Activated CD4-positive, alpha-beta memory T cell treated with anti-CD3 and anti-CD28 coated beads, Interleukin-2, amount 10 ng/mL, durations not matched to agents 7 days and 5 days (primary cell): ENCODE results near the gene EFHC2. TPM values are rescaled to one million over a fixed set of nuclear protein-coding genes. Genes with fewer than 3 reads are reported as not detected.
"Not testable (repeated sequence)": the region's sequence is repeated elsewhere in the genome, so short reads cannot be mapped to it uniquely, and the experiment has no call there.

Source experiments
- CTCF ChIA-PET: fragments of 350-600 bp; sonication (Branson Sonifier 250); formaldehyde crosslinking; loops from one replicate; lab custom pipeline; 2021; ENCODE audit warnings: antibody characterized with exemption, inconsistent platforms; lab: Charles Lee
- POLR2A ChIA-PET: fragments of 350-600 bp; sonication (Branson Sonifier 250); formaldehyde crosslinking; loops from one replicate; lab custom pipeline; 2021; ENCODE audit warnings: antibody characterized with exemption; lab: Charles Lee
- DNase-seq: peaks from one replicate; pipeline ENCODE4 v3.0.0-alpha.2; 2020
- H3K27ac Mint-ChIP-seq: one replicate; pipeline ENCODE4 v1.8.0; 2021; ENCODE audit warnings: mild to moderate bottlenecking, mixed read lengths
- H3K27me3 Mint-ChIP-seq: one replicate; pipeline ENCODE4 v1.8.0; 2021; ENCODE audit warnings: mixed read lengths
- H3K36me3 Mint-ChIP-seq: one replicate; pipeline ENCODE4 v1.8.0; 2021; ENCODE audit warnings: low read depth, mixed read lengths
- H3K4me1 Mint-ChIP-seq: one replicate; pipeline ENCODE4 v1.8.0; 2021; ENCODE audit warnings: mixed read lengths
- H3K4me3 Mint-ChIP-seq: one replicate; pipeline ENCODE4 v1.8.0; 2021; ENCODE audit warnings: mild to moderate bottlenecking, mixed read lengths
- H3K9me3 Mint-ChIP-seq: one replicate; pipeline ENCODE4 v1.8.0; 2021; ENCODE audit warnings: mixed read lengths
- total RNA-seq, 2 experiments: library from RNA; stranded (reverse); gene quantifications; one replicate each; pipeline ENCODE4 v1.2.3, GENCODE V29; 2021

The EFHC2 gene
- total RNA-seq, 2 experiments from 2014 or later, result 0.63 TPM

DNA sequence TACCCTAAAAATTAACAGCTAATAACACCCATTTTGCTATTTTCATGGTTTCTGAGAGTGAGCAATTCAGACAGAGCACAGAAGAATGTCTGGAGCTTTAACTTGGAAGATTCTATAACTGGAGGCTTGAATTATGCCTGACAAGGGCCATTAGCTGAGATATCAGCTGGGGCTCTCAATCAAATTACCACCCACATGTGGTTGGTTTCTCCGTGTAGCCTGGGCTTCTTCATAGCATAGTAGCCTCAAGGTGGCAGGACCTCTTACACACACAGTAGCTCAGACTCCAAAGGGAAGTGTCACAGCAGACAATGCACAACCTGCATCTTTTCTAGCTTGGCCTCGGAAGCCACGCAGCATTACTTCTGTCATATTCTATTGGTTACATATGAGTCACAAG is 127.3 kb downstream of the EFHC2 start:
- ChIA-PET POLR2A (no interaction called here), CTCF (no interaction called here)
- DNase-seq, result no peak
- Mint-ChIP-seq H3K4me1 (no peaks in the 10 kb centered on the region), H3K27me3 (no peaks in the 10 kb centered on the region), H3K36me3 (no peaks in the 10 kb centered on the region), H3K4me3 (no peak overlapping the region), H3K27ac (no peak overlapping the region), H3K9me3 (no peaks in the 10 kb centered on the region)

DNA sequence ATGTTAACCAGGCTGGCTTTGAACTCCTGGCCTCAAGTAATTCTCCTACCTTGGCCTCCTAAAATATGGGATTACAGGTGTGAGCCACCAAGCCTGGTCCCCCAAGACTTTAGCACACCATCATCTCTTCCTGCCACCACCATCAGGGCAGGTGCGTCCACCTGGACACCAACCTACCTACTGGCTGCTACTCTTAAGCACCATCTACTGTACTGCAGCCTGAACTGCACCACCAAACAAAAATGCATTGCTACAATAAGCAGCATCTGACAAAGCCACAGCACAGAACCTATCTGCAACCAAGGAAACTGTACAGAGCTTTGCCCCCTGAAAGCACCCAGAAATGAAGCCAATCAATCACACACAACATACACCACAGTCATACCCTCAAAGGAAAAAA is 139.7 kb downstream of the EFHC2 start:
- POLR2A ChIA-PET, result no interaction called here

DNA sequence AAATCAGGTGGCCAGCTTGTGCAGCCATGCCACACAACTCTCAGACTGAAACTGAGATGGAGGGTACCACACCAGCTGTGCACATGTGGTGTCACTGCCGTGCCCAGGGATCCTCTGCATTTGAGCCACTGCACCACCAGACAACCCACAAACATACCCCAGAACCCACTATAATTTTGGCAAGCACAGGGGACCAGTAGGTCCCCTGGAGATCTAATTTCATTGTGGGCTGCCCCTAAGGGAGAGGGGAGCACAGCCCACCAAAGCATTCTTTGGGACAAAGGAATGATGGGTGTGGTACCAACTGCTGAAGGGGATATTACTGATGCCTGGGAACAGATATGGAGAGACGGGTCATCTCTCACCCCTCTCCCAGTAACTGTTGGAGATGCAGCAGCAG is 140.9 kb downstream of the EFHC2 start:
- CTCF ChIA-PET, result no interaction called here
- no peaks in the 10 kb centered on the region for H3K27me3 Mint-ChIP-seq
- no peaks in the 10 kb centered on the region for H3K36me3 Mint-ChIP-seq
- no peaks in the 10 kb centered on the region for H3K4me1 Mint-ChIP-seq
- no peak for DNase-seq
- H3K4me3 Mint-ChIP-seq, result no peak overlapping the region
- H3K9me3 Mint-ChIP-seq, result no peaks in the 10 kb centered on the region
- POLR2A ChIA-PET, result no interaction called here
- H3K27ac Mint-ChIP-seq, result no peak overlapping the region

More for the DNA sequence above, 139.7 kb downstream of the EFHC2 start:
- Mint-ChIP-seq H3K27me3 (no peaks in the 10 kb centered on the region), H3K4me3 (no peak overlapping the region), H3K9me3 (no peaks in the 10 kb centered on the region), H3K27ac (no peak overlapping the region), H3K36me3 (no peaks in the 10 kb centered on the region), H3K4me1 (no peaks in the 10 kb centered on the region)
- DNase-seq, result no peak
- CTCF ChIA-PET, result no interaction called here

DNA sequence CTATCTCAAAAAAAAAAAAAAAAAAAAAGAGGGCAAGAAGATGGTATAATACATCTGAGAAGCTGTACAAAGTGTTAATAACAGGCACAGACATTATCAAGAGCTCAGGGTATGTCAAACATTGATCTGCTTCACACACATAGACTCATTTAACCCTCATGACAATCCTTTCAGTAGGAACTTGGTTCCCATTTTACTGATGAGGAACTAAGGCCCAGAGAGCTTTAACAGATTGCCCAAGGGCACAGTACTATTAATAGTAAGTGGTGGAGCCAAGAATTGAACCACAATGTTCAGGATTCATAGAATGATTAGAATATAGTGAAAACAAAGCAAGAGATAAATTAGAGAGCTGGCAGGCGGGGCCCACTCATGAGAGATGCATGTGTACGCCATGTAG is 154.4 kb downstream of the EFHC2 start:
- Mint-ChIP-seq H3K4me1 (no peaks in the 10 kb centered on the region), H3K36me3 (no peaks in the 10 kb centered on the region), H3K27me3 (no peaks in the 10 kb centered on the region), H3K27ac (no peak overlapping the region), H3K9me3 (no peaks in the 10 kb centered on the region), H3K4me3 (no peak overlapping the region)
- no peak for DNase-seq
- ChIA-PET POLR2A (no interaction called here), CTCF (no interaction called here)

DNA sequence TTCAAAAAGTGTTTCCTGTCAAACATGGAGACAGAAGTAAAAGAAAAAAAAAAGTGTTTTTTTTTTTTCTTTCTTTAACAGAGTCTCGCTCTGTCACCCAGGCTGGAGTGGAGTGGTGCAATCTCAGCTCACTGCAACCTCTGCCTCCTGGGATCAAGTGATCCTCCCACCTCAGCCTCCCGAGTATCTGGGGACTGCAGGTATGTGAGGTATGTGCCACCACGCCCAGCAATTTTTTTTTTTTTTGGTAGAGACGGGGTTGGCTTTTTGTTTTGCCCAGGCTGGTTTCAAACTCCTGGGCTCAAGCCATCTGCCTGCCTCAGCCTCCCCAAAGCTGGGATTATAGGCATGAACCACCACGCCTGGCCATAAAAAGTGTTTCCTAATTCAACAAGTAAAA is 155.6 kb downstream of the EFHC2 start:
- CTCF ChIA-PET, H3K27me3 Mint-ChIP-seq, POLR2A ChIA-PET: not testable (repeated sequence)

DNA sequence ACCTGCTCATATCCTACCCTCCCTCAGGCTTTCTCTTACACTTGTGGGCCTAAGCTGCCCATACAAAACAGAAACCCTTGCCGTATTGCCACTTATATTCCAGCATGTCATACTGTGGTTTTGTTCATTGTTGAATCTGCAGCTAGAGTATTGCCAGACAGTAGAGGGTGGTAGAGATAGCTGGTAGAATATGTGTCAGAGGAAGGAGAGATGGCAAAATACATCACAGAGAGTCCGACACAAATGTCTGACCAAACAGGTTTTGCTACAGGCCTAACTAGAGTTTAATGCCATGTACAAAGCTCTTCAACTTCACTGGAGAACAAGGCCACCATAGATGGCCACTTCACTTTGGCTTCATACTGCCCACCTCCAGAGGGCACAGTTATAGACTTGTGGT is 160.1 kb downstream of the EFHC2 start:
- H3K4me1 Mint-ChIP-seq, result no peaks in the 10 kb centered on the region
- no peak overlapping the region for H3K27ac Mint-ChIP-seq
- no peak for DNase-seq
- ChIA-PET POLR2A (no interaction called here), CTCF (no interaction called here)
- H3K9me3 Mint-ChIP-seq, result no peaks in the 10 kb centered on the region
- H3K27me3 Mint-ChIP-seq, result no peaks in the 10 kb centered on the region
- H3K4me3 Mint-ChIP-seq, result no peak overlapping the region
- H3K36me3 Mint-ChIP-seq, result no peaks in the 10 kb centered on the region

More for the DNA sequence above, 155.6 kb downstream of the EFHC2 start:
- DNase-seq, H3K4me3 Mint-ChIP-seq, H3K36me3 Mint-ChIP-seq, H3K4me1 Mint-ChIP-seq, H3K9me3 Mint-ChIP-seq, H3K27ac Mint-ChIP-seq: not testable (repeated sequence)

DNA sequence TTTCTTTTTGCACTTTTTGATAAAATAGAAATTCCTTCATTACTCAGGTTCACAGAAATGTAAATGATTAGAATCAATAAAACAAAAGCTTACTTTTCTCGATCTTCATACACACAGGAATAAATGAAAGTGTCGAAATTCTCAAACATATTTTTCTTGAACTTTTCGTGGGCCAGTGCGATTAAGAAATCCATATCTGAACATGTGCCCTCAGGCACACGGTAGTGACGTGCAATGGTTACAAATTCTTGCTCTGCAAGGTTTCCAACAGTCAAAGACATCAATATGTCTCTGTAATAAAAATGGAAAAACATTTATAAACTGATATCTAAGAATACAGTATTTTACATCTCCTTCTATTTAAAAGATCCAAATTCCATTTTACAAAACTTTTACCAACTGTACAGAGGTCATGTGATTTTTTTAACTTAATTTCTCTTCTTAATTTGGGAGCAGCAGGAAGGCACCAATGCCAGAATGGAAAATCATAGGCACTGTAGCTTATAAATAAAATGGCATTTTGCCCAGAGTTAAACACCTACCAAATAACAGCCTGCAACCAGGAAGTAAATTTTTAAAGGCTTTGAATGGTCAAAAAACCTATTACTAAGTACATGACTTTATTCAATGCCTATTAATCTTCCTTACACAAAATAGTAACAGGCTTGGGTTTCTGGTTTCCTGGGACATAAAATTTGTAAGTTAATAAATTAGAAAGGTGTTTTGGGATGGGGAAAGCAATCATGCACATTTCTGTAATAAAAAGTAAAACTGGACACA is 165.0 kb downstream of the EFHC2 start:
- ChIA-PET POLR2A (no interaction called here), CTCF (no interaction called here)
- Mint-ChIP-seq H3K36me3 (no peaks in the 10 kb centered on the region), H3K27ac (no peak overlapping the region), H3K9me3 (peaks cover 2% of the 10 kb centered on the region), H3K4me3 (no peak overlapping the region), H3K4me1 (no peaks in the 10 kb centered on the region), H3K27me3 (no peaks in the 10 kb centered on the region)
- DNase-seq, result no peak

DNA sequence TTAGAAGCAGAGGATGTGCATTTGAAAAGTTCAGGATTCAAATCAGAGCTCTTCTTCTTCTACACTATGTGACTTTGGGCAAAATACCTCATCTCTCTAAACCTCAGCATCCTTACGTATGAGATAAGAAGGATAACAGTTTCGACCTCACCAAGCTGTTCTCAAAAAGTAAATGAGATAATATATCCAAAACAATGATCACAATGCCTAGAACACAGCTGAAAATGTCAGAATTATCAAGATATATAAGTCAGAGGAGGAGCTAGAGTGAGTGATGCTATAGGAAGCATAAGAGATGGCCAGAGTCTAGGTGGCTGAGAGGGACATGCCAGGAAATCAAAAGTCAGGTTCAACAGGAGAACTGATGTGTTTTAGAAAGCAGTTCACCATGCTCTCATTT is 168.0 kb downstream of the EFHC2 start:
- Mint-ChIP-seq H3K36me3 (no peaks in the 10 kb centered on the region), H3K27ac (no peak overlapping the region), H3K9me3 (peaks cover 2% of the 10 kb centered on the region), H3K4me3 (no peak overlapping the region), H3K4me1 (no peaks in the 10 kb centered on the region), H3K27me3 (no peaks in the 10 kb centered on the region)
- ChIA-PET CTCF (no interaction called here), POLR2A (no interaction called here)
- DNase-seq, result no peak

DNA sequence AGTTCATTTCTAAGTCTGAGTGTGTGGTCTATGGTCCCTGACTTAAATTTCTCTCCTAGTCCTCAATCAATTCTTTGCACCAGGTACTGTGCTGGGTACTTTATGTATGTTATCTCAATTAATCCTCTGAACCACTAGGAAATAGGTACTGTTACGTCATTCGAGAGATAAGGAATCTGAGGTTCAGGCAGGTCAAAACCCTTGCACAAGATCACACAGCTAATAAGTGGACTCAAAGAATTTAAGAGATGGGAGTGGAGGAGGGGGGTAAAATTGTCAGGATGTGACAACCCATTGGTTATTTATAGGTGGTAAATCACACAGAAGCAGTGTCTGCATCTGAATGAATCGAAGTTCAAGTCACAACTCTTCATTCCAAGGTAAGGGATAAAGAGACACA is 169.4 kb downstream of the EFHC2 start:
- no peak overlapping the region for H3K4me3 Mint-ChIP-seq
- ChIA-PET POLR2A (no interaction called here), CTCF (no interaction called here)
- H3K27me3 Mint-ChIP-seq, result no peaks in the 10 kb centered on the region
- DNase-seq, result no peak
- no peaks in the 10 kb centered on the region for H3K4me1 Mint-ChIP-seq
- H3K9me3 Mint-ChIP-seq, result peaks cover 2% of the 10 kb centered on the region
- no peaks in the 10 kb centered on the region for H3K36me3 Mint-ChIP-seq
- no peak overlapping the region for H3K27ac Mint-ChIP-seq

DNA sequence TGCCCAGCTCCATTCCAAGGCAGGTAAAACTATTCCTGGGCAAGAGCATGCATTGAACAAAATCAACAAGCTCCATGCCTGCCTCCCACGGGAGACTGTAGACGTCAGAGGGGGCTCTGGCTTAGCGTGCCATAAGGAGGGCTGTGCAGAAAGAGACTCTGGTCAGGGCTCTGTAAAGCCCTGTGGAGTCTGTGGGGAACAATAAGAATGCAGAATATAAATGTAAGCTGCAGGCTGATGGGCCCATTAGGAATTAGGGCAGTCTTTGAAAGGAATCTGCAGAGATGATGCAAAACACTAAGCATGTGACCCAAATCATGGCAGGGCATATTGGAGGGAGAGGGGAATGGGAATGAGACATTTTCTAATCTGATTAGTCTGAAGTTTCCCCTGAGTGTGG is 170.3 kb downstream of the EFHC2 start:
- no peak overlapping the region for H3K27ac Mint-ChIP-seq
- no peak for DNase-seq
- no peaks in the 10 kb centered on the region for H3K36me3 Mint-ChIP-seq
- CTCF ChIA-PET, result no interaction called here
- POLR2A ChIA-PET, result no interaction called here
- peaks cover 1% of the 10 kb centered on the region for H3K9me3 Mint-ChIP-seq
- H3K4me1 Mint-ChIP-seq, result no peaks in the 10 kb centered on the region
- H3K4me3 Mint-ChIP-seq, result no peak overlapping the region
- H3K27me3 Mint-ChIP-seq, result no peaks in the 10 kb centered on the region

DNA sequence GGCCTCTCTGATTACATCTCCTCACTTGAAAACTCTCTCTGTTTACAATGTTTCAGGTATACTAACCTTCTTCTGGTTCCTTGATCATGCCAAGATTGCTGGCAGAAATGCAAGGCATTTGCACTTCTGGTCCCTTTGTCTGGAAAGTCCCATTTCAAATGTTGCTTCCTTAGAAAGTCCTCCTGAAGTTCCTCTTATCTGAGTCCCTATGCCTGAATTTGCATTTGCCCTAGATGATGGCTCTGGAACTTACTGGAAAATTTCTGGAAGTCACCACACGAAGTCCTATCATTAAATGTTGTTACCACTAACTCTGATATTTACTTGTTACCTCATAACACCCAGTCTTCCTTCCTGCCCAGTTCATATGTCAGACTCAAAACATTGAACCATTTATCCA is 176.4 kb downstream of the EFHC2 start:
- Mint-ChIP-seq H3K9me3 (no peaks in the 10 kb centered on the region), H3K27me3 (no peaks in the 10 kb centered on the region), H3K4me3 (no peak overlapping the region), H3K27ac (no peak overlapping the region), H3K36me3 (no peaks in the 10 kb centered on the region), H3K4me1 (no peaks in the 10 kb centered on the region)
- CTCF ChIA-PET, result no interaction called here
- DNase-seq, result no peak
- POLR2A ChIA-PET, result no interaction called here

DNA sequence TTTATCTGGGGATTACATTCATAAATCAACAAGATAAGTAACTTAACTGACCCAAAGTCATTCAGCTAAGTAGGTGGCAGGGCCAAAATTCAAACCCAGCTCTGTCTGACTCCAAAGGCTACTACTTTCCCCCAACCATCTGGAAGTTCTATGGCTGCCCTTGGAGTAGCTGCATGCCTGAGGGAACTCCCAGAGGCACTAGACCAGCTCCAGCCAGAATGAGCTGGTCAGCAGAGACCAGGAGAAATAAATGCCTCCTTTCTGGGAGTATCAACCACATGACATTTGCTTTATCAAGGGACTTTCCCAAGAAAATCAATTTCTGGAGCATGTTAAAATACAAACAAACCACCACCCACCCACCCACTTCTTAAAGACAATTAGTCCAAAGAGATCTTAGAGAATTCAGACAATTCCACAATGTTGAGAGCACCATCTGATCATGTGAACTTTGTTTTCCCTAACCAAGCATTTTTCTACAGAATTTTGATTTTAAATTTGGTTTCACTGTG is 180.5 kb downstream of the EFHC2 start:
- no peaks in the 10 kb centered on the region for H3K36me3 Mint-ChIP-seq
- DNase-seq, result no peak
- POLR2A ChIA-PET, result no interaction called here
- H3K4me3 Mint-ChIP-seq, result no peak overlapping the region
- no peaks in the 10 kb centered on the region for H3K27me3 Mint-ChIP-seq
- no peaks in the 10 kb centered on the region for H3K9me3 Mint-ChIP-seq
- CTCF ChIA-PET, result no interaction called here
- no peaks in the 10 kb centered on the region for H3K4me1 Mint-ChIP-seq
- H3K27ac Mint-ChIP-seq, result no peak overlapping the region

DNA sequence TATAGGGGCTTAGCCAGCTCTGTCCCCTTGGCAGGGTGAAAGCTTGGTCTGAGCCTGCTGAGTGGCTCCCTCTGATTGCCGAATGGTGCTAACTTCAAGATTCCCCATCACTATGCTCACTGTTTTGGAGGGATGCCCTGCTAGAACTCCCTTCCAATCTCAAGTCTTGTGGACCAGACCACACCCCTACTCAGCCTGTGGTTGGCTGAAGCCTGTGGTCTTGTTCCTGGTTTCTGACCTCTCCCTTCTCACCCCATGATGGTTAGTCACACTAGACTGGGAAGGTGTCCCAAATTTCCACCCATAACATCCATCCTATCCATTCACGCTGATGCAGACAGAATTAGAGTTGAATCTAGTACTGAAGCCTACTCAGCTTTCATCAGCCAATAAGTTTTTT is 185.6 kb downstream of the EFHC2 start:
- ChIA-PET POLR2A (no interaction called here), CTCF (no interaction called here)
- H3K27me3 Mint-ChIP-seq, result no peaks in the 10 kb centered on the region
- H3K4me3 Mint-ChIP-seq, result no peak overlapping the region
- H3K27ac Mint-ChIP-seq, result no peak overlapping the region
- H3K9me3 Mint-ChIP-seq, result no peaks in the 10 kb centered on the region
- no peak for DNase-seq
- H3K36me3 Mint-ChIP-seq, result no peaks in the 10 kb centered on the region
- no peaks in the 10 kb centered on the region for H3K4me1 Mint-ChIP-seq

DNA sequence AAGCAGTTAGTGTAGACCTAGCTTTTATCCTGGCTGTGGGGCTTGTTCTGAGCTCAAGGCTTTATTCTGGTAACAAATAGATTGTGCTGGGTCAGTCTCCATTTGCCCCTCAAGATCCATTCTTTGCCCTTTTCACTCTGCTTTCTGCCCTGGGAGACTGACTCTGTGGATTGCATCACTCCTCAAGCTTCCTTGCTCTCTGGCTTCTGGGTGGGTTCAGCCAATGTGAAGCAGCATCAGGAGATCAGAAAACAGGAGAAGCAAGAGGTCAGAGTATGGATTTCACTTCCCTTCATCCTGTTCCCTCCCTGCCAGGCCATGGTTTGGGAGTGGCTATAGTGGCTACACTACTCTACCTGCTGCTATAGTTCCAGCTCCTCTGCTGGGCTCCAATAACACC is 186.2 kb downstream of the EFHC2 start:
- POLR2A ChIA-PET, result no interaction called here
- H3K27me3 Mint-ChIP-seq, result no peaks in the 10 kb centered on the region
- no peak overlapping the region for H3K4me3 Mint-ChIP-seq
- H3K4me1 Mint-ChIP-seq, result no peaks in the 10 kb centered on the region
- H3K27ac Mint-ChIP-seq, result no peak overlapping the region
- no peaks in the 10 kb centered on the region for H3K9me3 Mint-ChIP-seq
- CTCF ChIA-PET, result no interaction called here
- no peak for DNase-seq
- H3K36me3 Mint-ChIP-seq, result no peaks in the 10 kb centered on the region
